ENCODE results near the gene TMEM178B.

Gene TMEM178B

GRCh38 chr7:141511316-141511675 is 437.4 kb downstream of the TMEM178B start:
- no peak overlapping the region for H3K4me3 ChIP-seq (ENCODE audit: control insufficient read depth, low read depth, low read length)
- DNase-seq (ENCODE audit: low read depth) = no peak

GRCh38 chr7:141511676-141512396 is 438.0 kb downstream of the TMEM178B start:
- DNase-seq (ENCODE audit: low read depth) = no peak
- no peak overlapping the region for H3K4me3 ChIP-seq (ENCODE audit: control insufficient read depth, low read depth, low read length)
- TF ChIP-seq CTCF (IDR thresholded peaks at IDR 0.05; ENCODE audit: control insufficient read depth, insufficient read depth, low read depth, low read length, missing control alignments) = no peak

More at GRCh38 chr7:141511316-141511675, 437.4 kb downstream of the TMEM178B start:
- TF ChIP-seq CTCF (IDR thresholded peaks at IDR 0.05; ENCODE audit: control insufficient read depth, insufficient read depth, low read depth, low read length, missing control alignments) = no peak

- H3K4me3 ChIP-seq (ENCODE audit: control insufficient read depth, low read depth, low read length) = no peak overlapping the region
- DNase-seq (ENCODE audit: low read depth) = no peak
- TF ChIP-seq CTCF (IDR thresholded peaks at IDR 0.05; ENCODE audit: control insufficient read depth, insufficient read depth, low read depth, low read length, missing control alignments) = no peak
Observed at GRCh38 chr7:141512597-141512996, 438.7 kb downstream of the TMEM178B start.

- no peak for DNase-seq (ENCODE audit: low read depth)
- TF ChIP-seq CTCF (IDR thresholded peaks at IDR 0.05; ENCODE audit: control insufficient read depth, insufficient read depth, low read depth, low read length, missing control alignments) = no peak
- H3K4me3 ChIP-seq (ENCODE audit: control insufficient read depth, low read depth, low read length) = no peak overlapping the region
Observed at GRCh38 chr7:141513720-141514119, 439.9 kb downstream of the TMEM178B start.

GRCh38 chr7:141515941-141516340 is 442.1 kb downstream of the TMEM178B start:
- no peak overlapping the region for H3K4me3 ChIP-seq (ENCODE audit: control insufficient read depth, low read depth, low read length)
- DNase-seq (ENCODE audit: low read depth) = no peak
- no peak for TF ChIP-seq CTCF (IDR thresholded peaks at IDR 0.05; ENCODE audit: control insufficient read depth, insufficient read depth, low read depth, low read length, missing control alignments)

- DNase-seq (ENCODE audit: low read depth) = no peak
- no peak overlapping the region for H3K4me3 ChIP-seq (ENCODE audit: control insufficient read depth, low read depth, low read length)
- TF ChIP-seq CTCF (IDR thresholded peaks at IDR 0.05; ENCODE audit: control insufficient read depth, insufficient read depth, low read depth, low read length, missing control alignments) = no peak
Observed at GRCh38 chr7:141519623-141520022, 445.8 kb downstream of the TMEM178B start.
